ENCODE data around the gene LALBA.
"Not testable (repeated sequence)": the region's sequence is repeated elsewhere in the genome, so short reads cannot be mapped to it uniquely, and the experiment has no call there.

GRCh38 chr12:48547012-48547411 lies 22.8 kb downstream of the LALBA start:
- not testable (repeated sequence) for TF ChIP-seq CTCF, POLR2A (IDR thresholded peaks at IDR 0.05)

Measured in heart left ventricle (tissue), 13 donors.